AG09309 (cell line): ENCODE measurements around the gene KRT14.

Experiments
- DNase-seq: peaks from one replicate; pipeline ENCODE4 v3.0.0-alpha.2; 2010; ENCODE audit warnings: low read depth
- H3K4me3 ChIP-seq: 2 replicates; pipeline ENCODE4 v1.5.1; 2011; ENCODE audit warnings: mild to moderate bottlenecking, low read depth, low read length, moderate library complexity; ENCODE audit not compliant: control insufficient read depth
- CTCF ChIP-seq: IDR thresholded peaks from 2 replicates; pipeline ENCODE4 v1.5.1; 2011; ENCODE audit warnings: mild to moderate bottlenecking, low read depth, low read length, inconsistent platforms; ENCODE audit not compliant: insufficient read depth, control insufficient read depth; ENCODE audit errors: missing control alignments

KRT14 gene

DNA sequence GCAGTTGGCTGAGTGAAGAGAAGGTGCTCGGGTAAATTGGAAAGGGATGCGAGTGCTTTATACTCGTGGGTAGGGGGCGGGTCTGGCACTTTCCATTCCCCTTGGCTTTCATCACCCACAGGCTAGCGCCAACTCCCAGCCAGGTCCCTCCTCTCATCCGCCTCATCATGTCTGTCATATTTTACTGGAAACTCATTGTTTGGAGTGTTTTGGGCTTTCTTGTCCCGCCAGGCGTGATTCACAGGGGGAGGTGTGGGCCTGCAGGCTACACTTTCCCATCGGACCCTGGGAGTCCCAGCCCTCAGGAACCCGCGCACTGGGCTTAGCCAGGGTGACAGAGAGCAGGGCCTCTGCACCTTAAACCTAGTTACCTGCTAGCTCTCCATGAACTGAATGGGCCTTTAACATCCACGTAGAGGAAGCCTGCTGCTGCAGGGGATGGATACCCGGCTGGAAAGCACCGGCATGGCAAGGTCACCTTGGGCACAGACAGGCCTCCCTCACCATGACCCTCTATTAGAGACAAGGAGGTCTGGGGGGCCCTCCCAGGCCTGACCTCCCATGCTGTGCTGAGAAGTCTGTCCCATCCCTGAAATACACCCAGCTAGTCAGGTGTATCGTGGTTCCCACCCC is at the start of gene KRT14:
Gene KRT14, minus strand, starts transcription at position 33 of the 633 bp plus-strand sequence. CDS start 61 bp downstream, outside the sequence.
- no peak for DNase-seq
- no peak for TF ChIP-seq CTCF
- no peak within 1 kb of the TSS for H3K4me3 ChIP-seq

GRCh38 chr17:41635121-41636097 is 48.7 kb upstream of the KRT14 start:
- H3K4me3 ChIP-seq: no peak overlapping the region
- no peak for TF ChIP-seq CTCF
- no peak for DNase-seq

- DNase-seq: no peak
- H3K4me3 ChIP-seq: no peak overlapping the region
- TF ChIP-seq CTCF: no peak
Measured at GRCh38 chr17:41634639-41635038, 47.9 kb upstream of the KRT14 start.

GRCh38 chr17:41633556-41634199 is 47.0 kb upstream of the KRT14 start:
- no peak for TF ChIP-seq CTCF
- DNase-seq: no peak
- H3K4me3 ChIP-seq: no peak overlapping the region

- TF ChIP-seq CTCF: no peak
- no peak overlapping the region for H3K4me3 ChIP-seq
- DNase-seq: no peak
Measured at GRCh38 chr17:41632482-41633105, 45.9 kb upstream of the KRT14 start.

DNA sequence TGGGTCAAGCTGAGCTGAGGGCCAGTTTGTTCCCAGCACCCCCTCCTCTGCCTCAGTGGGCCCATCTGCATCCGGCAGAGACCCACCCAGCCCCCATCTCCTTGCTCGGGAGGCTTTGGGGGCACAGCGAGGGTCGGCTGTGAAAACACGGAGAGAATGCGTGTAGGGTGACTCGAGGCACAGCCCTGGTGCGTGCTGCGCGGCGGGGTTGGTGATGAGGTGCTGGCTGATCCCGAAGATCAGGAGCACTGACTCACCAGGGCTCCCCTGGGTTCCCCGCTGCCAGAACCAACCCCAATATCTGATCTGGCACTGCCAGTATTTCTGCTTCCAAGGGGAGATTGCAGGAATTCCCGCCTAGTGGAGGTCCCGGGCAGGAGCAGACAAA is 45.2 kb upstream of the KRT14 start:
- no peak for TF ChIP-seq CTCF
- DNase-seq: no peak
- H3K4me3 ChIP-seq: no peak overlapping the region
